Endothelial cell of umbilical vein (primary cell): Measurements from ENCODE around the gene TEX36. TPM values are rescaled to one million over a fixed set of nuclear protein-coding genes. Genes with fewer than 3 reads are reported as not detected.

Experiments used
- polyA plus RNA-seq, 4 experiments: library from polyadenylated mRNA; depleted of rRNA in 3 of 4; stranded (reverse) in 3 of 4; unstranded in 1 of 4; fragments of >200 nt; gene quantifications; 2 replicates each; pipeline versions ENCODE4 v1.2.1 to v1.2.3, GENCODE V29; 2011 to 2012; ENCODE audit warnings: missing spikeins in 1 of 4
- total RNA-seq: library from RNA; stranded (reverse); gene quantifications from 2 replicates; pipeline ENCODE4 v1.2.3, GENCODE V29; 2021

Gene TEX36
- total and polyA plus RNA-seq, 2 donors (not counting 3 experiments of a cell fraction or from before 2014, with no cell fraction given) = not detected

Other genes with a start within 250 kb of the TEX36 start
- 24.7 and 27.8 TPM in 2 replicates for gene EDRF1, start 36.5 kb upstream of the TEX36 start, total RNA-seq
- 9.6 and 11.6 TPM in 2 replicates for gene EDRF1, start 36.5 kb upstream of the TEX36 start, polyA plus RNA-seq
- not detected in 2 replicates for gene MMP21, start 92.7 kb upstream of the TEX36 start, total RNA-seq
- 0.06 TPM in 1 of 2 replicates, not detected in the other for gene MMP21, start 92.7 kb upstream of the TEX36 start, polyA plus RNA-seq
- 38.4 and 40.2 TPM in 2 replicates for gene UROS, start 140.1 kb upstream of the TEX36 start, total RNA-seq
- 42.0 and 52.6 TPM in 2 replicates for gene UROS, start 140.1 kb upstream of the TEX36 start, polyA plus RNA-seq
- gene BCCIP, start 140.4 kb upstream of the TEX36 start, total RNA-seq = 61.3 and 73.5 TPM in 2 replicates
- 9.4 and 14.5 TPM in 2 replicates for gene BCCIP, start 140.4 kb upstream of the TEX36 start, polyA plus RNA-seq
- 29.6 and 31.9 TPM in 2 replicates for gene DHX32, start 198.1 kb upstream of the TEX36 start, total RNA-seq
- 15.5 and 17.1 TPM in 2 replicates for gene DHX32, start 198.1 kb upstream of the TEX36 start, polyA plus RNA-seq
- gene FANK1, start 213.4 kb upstream of the TEX36 start, total RNA-seq = 1.4 and 1.6 TPM in 2 replicates
- 1.9 and 2.0 TPM in 2 replicates for gene FANK1, start 213.4 kb upstream of the TEX36 start, polyA plus RNA-seq